HG03342 (cell line): ENCODE data around the gene PTK6.
A peak's percentile ranks its signal among the peaks of the same experiment; 100 is the strongest.
"Not testable (repeated sequence)": the region's sequence is repeated elsewhere in the genome, so short reads cannot be mapped to it uniquely, and the experiment has no call there.

Source experiments
- ATAC-seq: cut with Tn5 transposase; IDR thresholded peaks from one replicate; pipeline ENCODE4 v1.9.1; 2021; ENCODE audit warnings: mild to moderate bottlenecking, moderate library complexity; ENCODE audit not compliant: unreplicated experiment

The PTK6 gene

DNA sequence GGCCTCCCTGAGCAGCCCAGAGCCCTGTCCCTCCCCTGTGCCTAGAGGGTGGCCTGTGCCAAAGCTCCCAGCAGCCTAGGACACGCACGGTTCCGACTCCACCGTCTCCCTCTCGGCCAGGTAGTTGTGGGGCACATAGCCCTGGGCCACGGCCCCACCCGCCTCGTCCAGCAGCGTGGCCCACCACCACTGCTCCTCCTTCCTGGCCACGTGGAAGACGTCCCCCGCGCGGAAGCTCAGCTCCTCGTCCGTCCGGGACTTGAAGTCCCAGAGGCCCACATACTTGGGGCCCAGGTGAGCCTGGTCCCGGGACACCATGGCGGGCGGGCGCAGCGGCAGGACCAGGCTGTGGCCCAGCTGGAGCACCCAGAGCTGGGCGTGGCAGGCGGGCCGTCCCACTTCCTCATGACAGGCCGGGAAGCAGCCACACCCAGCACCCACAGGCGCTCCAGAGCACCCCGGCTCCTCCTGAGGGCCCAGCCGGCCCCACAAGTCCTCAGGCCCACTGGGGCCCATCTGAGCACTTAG lies at the start of gene PTK6:
TSS of gene PTK6 (minus strand) at position 380 of the 528 bp plus-strand sequence. CDS start at position 318, 62 bp downstream.
- peak; percentile 16 for ATAC-seq

DNA sequence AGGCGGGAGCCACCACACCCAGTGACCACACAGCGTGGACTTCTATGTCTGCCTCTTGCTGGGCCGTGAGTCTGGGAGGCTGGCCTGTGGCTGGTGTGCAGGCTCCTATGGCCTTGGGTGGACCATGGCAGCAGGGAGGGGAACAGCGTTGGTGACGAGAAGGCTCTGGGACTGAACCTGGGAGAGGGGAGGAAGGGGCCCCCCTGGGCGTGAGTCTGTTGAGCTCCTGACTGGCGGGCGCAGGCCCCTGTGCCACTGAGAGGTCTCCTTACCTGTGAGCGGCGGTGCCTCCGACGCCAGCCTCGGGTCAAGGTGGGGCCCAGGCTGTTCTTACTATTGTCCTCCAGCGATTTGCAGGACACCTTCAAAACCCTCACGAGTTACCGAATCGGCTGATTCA lies 49.6 kb upstream of the PTK6 start:
- ATAC-seq = no peak

DNA sequence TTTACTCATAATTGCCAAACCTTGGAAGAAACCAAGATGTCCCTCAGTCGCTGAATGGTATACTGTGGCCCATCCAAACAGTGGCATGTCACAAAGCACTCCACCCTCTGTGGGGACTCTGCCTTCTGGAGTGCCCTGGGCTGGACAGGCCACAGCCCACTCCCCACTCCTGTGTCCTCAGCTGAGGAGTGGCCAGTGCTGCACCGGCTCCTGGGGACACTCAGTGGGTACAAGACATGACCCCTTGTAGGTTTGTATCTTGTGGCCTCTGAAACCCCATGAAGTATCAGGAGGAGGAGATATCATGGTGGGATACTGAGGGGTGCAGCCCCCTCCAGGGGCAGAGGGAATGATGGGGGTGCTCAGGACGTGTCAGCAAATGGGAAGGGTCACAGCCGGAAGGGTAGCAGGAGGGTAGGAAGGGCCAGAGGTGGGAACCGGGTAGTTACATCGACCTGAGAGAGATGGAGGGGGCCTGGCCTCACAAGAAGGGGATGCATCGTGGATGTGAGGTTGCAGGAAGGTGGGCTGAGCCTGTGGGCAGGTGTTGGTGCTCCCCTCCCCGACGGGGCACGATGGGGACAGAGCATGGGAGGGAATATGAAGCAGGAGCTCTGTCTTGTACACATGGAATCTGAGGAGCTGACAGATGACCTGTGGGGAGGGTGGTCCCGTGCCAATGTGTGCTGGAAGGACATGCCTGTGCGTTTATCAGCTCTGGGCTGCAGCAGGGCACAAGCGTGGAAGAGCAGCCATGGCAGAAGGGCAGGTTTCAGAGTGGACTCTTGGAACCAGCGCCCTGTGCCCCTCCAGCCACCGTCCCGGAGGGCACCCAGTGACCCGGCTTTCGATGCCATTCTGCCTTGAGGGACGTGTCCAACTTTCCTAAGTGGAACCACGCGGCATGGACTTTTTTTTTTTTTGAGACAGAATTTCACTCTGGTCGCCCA lies 48.7 kb upstream of the PTK6 start:
- no peak for ATAC-seq

DNA sequence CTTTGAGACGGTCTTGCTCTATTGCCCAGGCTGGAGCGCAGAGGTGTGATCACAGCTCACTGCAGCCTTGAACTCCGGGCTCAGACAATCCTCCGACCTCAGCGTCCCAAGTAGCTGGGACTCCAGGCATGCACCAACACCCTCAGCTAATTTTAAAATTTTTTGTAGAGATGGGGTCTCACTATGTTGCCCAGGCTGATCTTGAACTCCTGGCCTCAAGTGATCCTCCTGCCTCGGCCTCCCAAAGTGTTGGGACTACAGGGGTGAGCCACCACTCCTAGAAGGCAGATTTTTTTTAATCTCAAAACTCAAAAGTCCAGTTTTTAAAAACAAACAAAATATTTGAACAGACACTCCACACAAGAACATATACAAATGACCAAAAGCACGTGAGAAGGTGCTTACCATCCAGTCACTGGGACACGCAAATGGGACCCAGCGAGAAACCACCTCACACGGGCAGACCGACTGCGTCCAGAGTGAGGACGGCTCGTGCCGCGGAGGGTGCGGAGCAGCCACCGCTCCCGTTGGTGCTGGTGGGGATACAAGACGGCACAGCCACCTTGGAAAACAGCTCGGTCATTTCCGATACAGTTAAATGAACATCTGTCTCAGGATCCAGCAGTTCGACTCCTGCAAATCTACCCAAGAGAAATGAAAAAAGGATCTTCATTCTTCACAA lies 45.3 kb upstream of the PTK6 start:
- ATAC-seq = no peak

DNA sequence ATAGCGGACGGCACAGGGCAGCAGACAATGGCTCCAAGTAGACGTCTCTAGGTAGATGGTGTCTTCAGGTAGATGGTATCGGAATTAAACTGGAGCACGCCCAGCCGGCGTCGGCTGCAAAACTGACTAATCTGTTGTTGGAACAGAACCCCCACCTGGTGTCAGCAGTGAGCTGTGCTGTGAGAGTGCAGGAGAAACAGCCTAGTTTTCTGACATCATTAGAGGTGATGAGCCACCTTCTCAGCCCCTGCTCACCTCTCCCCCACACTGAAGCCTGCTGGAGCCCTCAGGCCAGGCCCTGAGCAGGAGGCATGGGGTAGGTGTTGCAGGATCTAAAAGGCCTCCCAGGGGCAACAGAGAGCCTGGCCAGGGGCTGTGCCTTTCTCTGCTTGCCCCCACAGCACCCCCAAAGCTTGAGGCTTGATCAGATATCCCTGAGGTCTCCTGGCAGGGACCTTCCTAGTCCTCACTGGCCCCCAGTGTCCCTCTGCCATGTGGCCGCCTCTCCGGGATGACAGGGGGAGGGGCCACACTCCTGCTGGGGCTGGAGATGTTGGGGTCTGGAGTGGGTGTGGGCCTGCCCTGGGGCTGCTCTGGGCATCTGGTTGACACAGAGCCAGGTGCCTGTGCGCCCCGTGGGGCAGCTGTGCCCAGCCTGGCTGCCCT lies 43.8 kb upstream of the PTK6 start:
- ATAC-seq = no peak

DNA sequence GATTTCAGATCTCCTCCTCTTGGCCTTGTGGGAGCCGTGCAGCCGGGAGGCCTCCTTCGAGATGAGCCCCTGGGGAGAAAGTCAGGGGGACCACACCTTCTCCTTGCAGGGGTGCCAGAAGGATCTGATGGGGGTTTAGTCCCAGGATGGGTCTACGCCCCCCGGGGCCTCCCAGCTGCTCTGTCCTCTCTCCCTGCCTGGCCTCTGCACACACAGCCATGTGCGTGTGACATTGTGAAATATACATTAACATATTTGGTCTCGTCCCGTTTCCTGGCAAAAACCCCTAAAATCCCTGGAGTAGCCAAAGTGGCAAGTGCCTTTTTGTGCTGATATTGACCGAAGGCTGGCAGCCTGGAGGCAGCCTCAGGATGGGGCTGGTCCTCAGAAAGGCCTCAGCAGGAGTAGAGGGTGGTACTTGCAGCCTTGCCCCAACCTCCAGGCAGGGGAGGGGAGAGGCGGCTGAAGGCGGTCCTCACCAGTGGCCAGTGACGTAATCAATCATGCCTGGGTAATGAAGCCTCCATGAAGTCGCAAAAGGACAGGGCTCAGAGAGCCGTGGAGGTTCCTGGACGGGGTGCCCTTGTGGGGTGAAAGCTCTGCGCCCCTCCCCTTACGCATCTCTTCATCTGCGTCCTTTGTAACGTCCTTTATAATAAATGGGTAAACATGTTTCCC lies 42.0 kb upstream of the PTK6 start:
- no peak for ATAC-seq

DNA sequence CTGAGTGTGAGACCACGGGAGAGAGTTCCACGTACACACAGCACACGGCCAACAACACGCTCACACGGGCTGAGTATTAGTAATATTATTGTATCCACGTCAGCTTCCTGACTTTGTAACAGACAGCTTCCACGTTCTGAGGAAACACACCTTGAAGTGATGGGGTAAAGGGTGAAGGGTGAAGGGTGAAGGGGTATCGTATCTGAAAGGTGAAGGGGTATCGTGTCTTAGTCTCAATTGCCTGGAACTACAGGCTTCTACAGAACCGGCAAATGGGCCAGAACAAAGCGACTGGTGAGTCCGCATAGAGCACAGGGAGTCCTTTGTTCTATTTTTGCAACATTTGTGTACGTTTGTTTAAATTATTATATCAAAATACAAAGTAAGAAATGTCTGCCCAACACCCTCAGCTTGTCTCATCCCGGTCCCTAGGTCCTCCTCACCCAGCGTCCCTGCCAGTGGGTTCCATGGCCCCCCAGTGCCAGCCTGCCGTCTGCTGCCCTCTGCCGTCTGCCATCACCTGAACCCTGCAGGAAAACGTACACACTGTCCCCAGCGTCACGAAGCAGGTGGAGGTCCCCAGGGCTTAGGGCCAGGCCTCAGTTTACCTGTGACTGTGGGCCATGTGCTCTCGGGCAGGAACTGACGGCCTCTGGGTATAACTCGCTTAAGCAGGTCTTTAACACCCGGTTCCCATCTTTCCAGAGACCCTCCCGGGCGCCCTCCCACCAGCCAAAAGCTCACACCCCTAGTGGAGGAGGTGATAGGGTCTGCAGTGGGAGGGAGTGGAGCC lies 41.2 kb upstream of the PTK6 start:
- ATAC-seq = no peak

DNA sequence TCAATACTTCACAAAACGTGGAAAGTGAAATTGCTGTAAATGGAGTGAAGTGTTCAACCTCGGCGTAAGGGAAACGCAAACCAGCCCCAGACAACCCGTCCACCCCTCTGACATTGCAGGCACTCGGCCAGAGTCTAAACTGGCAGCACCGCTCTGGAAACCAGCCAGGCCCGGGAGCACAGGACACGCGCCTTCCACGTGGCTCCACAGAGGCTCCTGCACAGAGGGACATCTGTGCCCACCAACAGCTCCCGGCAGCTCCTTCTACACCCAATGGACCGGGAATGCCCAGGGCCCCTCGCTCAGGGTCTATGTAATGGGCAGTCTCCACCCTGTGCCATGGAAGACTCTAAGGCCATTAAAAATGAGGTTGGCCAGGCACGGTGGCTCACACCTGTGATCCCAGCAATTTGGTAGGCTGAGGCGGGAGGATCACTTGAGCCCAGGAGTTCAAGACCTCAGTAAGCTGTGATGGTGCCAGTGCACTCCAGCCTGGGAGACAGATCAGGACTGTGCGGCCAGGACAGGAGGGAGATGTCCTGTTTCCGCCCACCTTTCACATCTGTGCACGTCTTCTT lies 40.2 kb upstream of the PTK6 start:
- no peak for ATAC-seq

DNA sequence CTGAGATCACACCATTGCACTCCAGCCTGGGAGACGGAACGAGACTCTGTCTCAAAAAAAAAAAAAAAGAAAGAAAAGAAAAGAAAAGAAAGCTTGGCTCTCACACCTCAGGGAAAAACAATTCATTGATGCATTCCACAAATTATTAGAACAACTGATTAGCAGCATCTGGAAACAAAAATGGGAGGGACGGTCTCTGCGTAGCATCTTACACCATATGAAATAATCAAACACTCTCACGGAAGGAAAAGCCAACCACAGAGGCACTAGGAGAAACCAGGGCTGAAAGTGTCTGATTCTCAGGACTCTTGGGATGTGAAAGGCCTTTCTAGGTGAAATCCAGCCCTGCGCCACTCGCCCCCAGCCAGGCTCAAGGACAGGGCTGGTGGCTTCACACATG lies 39.1 kb upstream of the PTK6 start:
- no peak for ATAC-seq

DNA sequence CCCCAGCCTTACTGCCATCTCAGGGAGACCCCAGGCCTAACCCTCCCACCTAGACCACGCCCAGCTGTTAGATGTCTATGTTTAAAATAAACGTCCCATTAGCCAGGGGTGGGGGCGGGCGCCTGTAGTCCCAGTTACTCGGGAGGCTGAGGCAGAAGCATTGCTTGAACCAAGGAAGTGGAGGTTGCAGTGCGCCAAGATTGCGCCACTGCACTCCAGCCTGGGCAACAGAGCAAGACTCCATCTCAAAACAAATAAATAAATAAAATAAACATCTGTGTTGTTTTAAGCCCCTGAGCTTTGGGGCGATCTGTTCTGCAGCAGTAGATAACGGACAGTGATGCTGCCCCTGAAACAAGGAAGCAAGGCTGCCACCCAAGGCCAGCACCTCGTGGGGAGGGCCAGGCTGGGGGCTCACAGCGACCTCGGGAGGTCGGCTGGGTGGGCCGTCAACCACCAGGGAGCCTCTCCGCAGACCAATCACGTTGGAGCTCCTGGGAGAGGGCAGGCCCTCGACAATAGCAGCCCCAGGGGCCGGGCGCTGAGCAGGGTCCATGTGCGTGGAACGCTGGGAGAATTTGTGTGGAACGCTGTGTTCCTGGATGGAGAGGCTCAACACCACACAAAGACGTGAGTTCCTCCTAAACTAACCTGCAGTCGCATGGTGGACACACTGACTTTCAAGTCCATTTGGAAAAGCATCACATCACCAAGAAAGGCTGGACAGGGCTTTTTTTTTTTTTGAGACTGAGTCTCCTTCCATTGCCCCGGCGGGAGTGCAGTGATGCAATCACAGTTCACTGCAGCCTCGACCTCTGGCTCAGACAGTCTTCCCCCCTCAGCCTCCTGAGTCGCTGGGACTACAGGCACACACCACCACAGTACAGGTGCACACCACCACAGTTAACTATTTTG lies 37.9 kb upstream of the PTK6 start:
- no peak for ATAC-seq

DNA sequence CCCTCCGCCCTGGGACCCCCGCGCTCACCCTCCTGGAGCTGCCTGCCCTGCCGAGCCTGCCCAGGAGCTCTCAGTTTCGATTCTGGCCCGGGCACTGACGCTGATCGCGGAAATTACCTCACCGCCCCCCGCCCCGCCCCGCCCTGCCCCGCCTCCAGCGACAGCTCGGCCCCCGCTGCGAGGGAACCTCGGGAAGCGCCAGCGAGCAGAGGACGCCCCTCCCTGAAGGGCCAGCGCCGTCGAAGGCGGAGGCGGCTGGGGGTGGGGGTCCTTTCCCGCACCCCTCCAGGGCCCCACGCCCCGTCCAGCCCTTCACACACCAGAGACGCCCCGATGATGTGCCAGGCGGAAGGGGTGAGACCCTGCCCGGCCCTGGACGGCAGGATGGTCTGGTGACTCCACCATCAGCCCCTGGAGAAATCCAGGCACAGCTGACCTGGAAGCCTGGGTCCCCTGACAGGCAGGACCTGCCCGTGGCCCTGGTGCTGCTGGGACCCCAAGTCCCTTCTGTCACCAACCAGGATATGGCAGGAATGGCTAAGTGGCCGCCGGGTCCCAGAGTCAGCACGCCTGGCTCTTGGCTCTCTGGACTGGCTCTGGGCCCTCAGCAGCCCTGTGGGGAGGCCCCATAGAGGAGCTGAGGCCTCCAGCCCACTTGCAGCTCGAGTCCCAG lies 37.1 kb upstream of the PTK6 start, which contains the start of gene HELZ2:
TSS of gene HELZ2 (minus strand) at position 84 of the 673 bp plus-strand sequence. CDS start 1,854 bp downstream, outside the sequence.
- no peak for ATAC-seq

DNA sequence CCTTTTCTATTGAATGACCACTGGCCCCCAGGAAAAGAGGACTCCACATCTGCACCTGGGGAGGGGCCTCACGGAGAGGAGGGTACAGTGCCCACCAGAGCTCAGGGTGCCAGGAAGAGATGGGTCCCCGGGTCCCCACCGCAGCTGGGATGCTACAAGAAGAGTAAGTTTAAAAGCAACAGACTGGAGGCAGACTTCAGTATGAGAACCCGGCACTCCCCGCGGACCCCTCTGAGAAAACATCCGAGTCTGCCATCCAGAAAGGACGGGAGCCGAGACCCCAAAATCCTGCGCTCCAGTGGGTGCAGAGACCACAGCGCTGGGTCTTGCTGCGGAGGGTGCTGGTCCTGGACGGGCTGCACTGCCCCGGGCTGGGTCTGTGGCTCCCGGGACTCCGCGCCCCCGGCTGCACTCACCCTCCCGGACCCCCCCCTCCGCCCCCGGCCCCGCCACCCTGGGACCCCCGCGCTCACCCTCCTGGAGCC lies 36.5 kb upstream of the PTK6 start:
- ATAC-seq = no peak

DNA sequence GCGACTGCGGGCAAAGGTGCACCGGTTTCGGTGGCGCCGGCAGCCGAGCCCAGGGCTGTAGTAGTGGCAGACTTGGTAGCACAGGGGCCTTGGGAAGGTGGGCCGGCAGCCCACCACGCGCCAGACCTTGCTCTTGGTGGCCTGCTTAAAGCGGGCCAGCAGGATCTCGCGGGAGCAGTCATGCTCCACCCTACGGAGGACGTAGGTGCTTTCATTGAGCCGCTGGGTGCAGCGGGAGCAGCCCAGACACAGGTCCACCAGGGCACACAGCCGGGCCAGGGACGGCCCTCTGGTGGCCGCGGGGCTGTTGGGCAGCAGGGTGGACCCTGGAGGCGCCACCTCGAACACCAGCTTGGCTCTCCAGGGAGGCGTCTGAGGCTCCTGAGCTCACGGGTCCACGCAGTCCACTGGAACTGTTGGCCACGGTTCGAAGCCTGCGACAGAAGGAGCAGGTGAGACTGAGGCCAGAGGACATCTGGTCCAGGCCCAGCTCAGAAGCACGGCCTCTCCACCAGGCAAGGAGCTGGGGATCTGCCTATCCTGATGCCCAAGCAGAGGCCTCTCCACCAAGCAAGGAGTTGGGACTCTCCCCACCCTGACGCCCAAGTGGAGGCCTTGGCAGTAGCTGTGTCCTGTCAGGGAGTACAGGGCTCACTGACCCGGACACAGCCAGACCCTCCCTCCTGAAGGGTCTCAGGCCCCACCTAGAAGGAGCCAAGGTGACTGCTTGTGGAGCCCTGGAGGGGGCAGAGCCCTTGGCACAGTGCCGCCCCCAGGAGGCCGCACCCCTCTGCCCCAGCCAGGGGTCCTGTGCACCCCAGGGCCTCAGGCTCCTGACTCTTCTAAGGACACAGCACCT lies 35.8 kb upstream of the PTK6 start:
- ATAC-seq = no peak

DNA sequence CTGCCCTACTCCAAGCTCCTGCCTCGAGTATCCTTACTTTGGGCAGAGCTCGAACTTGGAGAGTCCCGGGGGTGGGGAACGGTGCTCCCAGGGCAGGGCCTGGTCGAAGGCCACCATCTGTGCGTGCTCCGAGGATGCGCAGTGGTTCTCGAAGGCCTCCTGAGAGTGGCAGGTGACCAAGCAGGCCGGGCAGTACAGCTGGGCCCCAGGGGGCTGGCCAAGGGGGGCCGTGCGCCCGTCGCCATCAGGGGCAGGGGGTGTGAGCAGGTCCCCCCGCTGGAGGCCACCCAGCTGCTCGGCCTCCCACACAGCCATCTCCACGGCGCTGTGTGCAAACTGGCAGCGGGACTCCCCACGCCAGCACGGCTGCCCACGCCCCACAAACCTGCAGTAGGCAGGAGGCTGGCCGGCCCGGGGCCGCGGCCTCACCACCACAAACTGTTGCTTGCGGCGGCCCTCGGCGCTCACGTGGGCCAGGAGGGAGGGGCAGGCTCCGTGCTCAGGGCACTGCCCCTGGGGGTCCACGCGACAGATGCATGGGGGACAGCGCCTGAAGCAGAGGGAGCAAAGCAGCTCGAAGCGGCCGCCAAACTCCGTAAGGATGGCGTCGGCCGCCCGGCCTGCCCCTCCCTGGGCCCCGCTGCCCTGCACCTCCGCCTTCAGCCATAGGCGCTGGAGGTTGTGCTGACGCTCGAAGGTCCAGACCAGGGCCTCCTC lies 35.1 kb upstream of the PTK6 start:
- ATAC-seq = no peak

DNA sequence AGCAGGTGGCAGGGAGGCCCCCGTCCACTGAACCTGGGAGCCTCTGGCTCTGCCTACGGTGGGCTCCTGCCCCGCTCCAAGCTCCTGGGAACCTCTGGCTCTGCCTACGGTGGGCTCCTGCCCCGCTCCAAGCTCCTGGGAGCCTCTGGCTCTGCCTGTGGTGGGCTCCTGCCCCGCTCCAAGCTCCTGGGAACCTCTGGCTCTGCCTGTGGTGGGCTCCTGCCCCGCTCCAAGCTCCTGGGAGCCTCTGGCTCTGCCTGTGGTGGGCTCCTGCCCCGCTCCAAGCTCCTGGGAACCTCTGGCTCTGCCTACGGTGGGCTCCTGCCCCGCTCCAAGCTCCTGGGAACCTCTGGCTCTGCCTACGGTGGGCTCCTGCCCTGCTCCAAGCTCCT lies 33.9 kb upstream of the PTK6 start:
- ATAC-seq = not testable (repeated sequence)
